ENCODE data around the gene NF2.

NF2 gene

DNA sequence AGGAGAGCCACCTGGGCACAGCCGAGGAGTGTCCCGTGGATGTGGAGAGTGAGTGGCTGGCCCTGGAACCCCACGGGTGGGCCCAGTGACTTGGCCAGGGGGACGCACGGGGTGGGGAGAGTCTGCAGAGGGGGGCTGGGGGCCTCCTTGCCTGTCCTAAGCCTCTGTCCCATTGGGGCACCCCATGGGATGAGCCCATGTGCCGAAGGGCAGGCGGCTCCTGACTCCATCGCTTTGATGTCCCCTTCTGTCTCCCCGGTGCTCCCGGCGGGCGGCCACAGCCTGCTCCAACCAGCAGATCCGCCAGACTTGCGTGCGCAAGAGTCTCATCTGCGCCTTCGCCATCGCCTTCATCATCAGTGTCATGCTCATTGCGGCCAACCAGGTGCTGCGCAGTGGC is 125.7 kb downstream of the NF2 start:
- TF ChIP-seq MYC (IDR thresholded peaks at IDR 0.05; ENCODE audit: low read depth, low read length) = no peak
- TF ChIP-seq, protein P1, sequence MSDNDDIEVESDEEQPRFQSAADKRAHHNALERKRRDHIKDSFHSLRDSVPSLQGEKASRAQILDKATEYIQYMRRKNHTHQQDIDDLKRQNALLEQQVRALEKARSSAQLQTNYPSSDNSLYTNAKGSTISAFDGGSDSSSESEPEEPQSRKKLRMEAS (IDR thresholded peaks at IDR 0.05; ENCODE audit: low read depth, low read length) = no peak
- TF ChIP-seq, protein P2, sequence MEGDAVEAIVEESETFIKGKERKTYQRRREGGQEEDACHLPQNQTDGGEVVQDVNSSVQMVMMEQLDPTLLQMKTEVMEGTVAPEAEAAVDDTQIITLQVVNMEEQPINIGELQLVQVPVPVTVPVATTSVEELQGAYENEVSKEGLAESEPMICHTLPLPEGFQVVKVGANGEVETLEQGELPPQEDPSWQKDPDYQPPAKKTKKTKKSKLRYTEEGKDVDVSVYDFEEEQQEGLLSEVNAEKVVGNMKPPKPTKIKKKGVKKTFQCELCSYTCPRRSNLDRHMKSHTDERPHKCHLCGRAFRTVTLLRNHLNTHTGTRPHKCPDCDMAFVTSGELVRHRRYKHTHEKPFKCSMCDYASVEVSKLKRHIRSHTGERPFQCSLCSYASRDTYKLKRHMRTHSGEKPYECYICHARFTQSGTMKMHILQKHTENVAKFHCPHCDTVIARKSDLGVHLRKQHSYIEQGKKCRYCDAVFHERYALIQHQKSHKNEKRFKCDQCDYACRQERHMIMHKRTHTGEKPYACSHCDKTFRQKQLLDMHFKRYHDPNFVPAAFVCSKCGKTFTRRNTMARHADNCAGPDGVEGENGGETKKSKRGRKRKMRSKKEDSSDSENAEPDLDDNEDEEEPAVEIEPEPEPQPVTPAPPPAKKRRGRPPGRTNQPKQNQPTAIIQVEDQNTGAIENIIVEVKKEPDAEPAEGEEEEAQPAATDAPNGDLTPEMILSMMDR (IDR thresholded peaks at IDR 0.05; ENCODE audit: low read depth, low read length) = no peak
- no peak for DNase-seq (ENCODE audit: low read depth)
- no peak overlapping the region for H3K4me3 ChIP-seq (ENCODE audit: low read depth, low read length)

DNA sequence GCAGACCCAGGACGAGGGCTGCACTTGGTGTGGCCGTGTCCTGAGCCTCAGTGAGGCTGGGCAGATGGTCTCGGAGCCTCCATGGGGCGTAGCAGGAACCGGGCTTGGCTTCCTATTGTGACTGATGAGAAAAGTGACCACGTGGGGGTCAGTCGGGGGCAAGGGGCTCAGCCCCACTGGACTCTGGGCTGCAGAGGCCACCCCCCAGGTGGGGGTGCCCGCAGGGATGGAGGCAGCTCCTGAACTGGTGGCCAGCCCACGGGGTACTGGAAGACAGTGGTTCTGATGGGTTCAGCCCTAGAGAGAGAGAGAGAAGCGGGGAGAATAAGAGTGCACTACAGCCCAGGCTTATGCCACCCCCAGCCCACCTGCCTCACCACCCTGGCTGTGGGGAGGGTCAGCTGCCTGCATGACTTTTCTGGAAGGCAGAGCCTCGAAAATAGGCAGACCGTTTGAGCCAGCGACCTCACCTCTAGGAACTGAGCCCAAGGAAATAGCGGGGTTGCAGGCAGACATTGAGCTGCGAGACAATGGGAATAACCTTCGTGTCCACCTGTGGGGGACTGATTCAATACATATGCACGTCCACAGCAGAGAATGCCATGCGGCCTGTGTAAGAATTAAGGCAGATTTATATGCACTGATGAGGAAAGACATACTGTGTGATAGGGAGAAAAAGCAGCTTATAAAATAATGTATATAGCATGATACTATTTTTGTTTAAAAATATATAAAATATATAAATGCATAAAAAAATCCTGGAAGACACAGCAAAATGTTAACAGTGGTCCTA is 127.8 kb downstream of the NF2 start:
- no peak overlapping the region for H3K4me3 ChIP-seq (ENCODE audit: low read depth, low read length)
- no peak for DNase-seq (ENCODE audit: low read depth)
- no peak for TF ChIP-seq POLR2A (IDR thresholded peaks at IDR 0.05; ENCODE audit: extremely low read depth, insufficient read length)
- no peak for TF ChIP-seq MYC (IDR thresholded peaks at IDR 0.05; ENCODE audit: low read depth, low read length)
- TF ChIP-seq, protein P1 (IDR thresholded peaks at IDR 0.05; ENCODE audit: low read depth, low read length) = no peak
- TF ChIP-seq, protein P2 (IDR thresholded peaks at IDR 0.05; ENCODE audit: low read depth, low read length) = no peak

DNA sequence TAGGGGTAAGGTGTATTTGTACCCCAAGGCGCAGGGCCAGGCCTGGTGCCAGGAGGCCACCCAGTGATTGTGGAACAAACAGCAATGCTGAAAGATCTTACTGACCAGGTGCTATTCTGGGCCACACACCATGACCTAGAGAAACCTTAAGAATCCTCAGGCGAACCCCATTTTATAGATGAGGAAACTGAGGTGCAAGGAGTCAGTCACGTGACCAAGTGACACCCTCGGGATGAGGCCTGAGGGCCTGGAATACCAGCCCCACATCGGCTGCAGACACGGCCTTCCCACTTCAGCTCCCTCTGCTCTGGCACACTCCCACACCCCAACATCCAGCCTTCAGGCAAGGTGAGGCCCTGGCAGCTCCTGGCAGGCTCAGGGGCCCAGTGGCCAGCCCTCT is 129.4 kb downstream of the NF2 start:
- DNase-seq (ENCODE audit: low read depth) = no peak
- no peak overlapping the region for H3K4me3 ChIP-seq (ENCODE audit: low read depth, low read length)
- TF ChIP-seq MYC (IDR thresholded peaks at IDR 0.05; ENCODE audit: low read depth, low read length) = no peak
- TF ChIP-seq, protein P2 (IDR thresholded peaks at IDR 0.05; ENCODE audit: low read depth, low read length) = no peak
- TF ChIP-seq, protein P1 (IDR thresholded peaks at IDR 0.05; ENCODE audit: low read depth, low read length) = no peak
- no peak for TF ChIP-seq POLR2A (IDR thresholded peaks at IDR 0.05; ENCODE audit: extremely low read depth, insufficient read length)

DNA sequence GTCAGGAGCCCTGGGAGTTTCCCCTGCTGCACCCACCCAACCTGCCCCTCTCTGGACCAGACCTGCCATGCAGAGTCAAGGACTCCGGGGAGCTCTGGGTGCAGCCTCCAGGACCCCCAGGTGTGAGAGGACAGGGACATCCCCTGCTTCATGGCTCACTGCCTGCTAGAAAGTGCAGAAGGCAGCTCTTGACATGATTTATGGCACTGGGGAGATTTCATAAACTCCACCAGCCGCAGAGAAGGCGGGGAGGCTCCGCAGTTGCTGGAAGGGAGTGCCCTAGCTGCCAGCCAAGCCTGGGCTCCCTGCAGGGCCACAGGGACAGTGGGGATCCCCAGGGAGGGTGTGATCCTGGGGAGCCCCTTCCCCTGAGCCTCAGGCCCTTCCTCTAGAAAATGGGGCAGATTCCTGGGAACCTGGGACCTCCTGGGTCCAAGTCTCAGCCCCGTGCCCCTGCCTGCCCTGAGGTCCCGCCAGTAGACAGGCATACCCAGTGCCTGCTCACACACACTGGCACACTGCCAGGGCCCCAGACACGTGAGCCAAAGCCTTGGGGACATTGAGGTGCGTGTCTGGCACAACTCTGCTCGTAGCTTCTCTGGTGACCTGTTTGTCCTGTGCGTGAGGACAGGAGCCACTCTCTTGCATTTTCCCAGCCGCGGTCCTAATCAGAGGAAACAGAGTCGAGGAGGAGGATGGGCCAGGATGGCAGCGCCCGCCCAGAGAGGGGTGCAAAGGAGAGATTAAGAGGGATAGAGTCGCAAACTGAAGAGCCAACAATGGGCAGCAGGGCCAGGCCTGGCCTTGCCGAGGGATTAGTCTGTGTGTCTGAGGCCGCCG is 130.1 kb downstream of the NF2 start:
- TF ChIP-seq, protein P1 (IDR thresholded peaks at IDR 0.05; ENCODE audit: low read depth, low read length) = peak; percentile 35
- TF ChIP-seq MYC (IDR thresholded peaks at IDR 0.05; ENCODE audit: low read depth, low read length) = no peak
- no peak for DNase-seq (ENCODE audit: low read depth)
- H3K4me3 ChIP-seq (ENCODE audit: low read depth, low read length) = no peak overlapping the region

DNA sequence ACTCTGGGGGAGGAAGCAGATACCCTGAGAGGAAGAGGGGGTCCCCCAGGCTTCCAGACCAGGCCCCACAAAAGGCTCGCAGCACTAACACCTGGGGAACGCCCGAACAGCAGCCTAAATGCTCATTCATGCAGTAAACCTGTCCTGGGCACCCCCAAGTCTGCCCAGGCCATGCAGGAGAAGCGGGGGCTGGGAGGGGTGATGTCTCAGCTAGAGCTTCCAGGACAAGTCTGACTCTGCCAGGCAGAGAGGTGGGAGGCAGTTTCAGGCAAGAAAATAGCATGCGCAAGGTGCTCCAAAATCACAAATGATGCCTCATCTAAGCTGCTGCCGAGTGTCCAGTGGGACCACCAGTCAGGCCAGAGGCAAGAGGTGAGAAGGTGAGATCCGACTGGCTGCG is 131.0 kb downstream of the NF2 start:
- H3K4me3 ChIP-seq (ENCODE audit: low read depth, low read length) = no peak overlapping the region
- TF ChIP-seq MYC (IDR thresholded peaks at IDR 0.05; ENCODE audit: low read depth, low read length) = no peak
- TF ChIP-seq, protein P2 (IDR thresholded peaks at IDR 0.05; ENCODE audit: low read depth, low read length) = no peak
- TF ChIP-seq, protein P1 (IDR thresholded peaks at IDR 0.05; ENCODE audit: low read depth, low read length) = no peak
- TF ChIP-seq POLR2A (IDR thresholded peaks at IDR 0.05; ENCODE audit: extremely low read depth, insufficient read length) = no peak

DNA sequence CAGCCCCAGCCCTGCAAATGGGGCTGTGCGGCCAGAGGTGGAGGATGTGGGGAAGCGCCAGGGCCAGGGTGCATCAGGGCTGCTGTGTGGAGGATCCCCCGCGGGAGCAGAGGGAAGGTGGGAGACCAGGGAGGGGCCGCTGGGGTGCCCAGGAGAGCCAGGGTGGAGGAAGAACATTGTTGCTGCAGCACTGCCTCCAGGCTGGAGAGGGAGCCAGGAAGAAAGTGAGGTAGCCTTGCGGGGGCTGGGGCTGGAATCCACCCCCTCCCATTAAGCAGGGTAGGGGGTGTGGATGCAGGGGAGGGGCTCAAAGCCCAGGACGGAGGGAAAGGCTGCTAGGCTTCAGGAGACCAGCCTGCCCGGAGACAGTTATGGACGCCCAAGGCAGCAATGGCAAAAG is 131.4 kb downstream of the NF2 start:
- TF ChIP-seq MYC (IDR thresholded peaks at IDR 0.05; ENCODE audit: low read depth, low read length) (no peak), POLR2A (IDR thresholded peaks at IDR 0.05; ENCODE audit: extremely low read depth, insufficient read length) (no peak)
- TF ChIP-seq, protein P2 (IDR thresholded peaks at IDR 0.05; ENCODE audit: low read depth, low read length) = no peak
- TF ChIP-seq, protein P1 (IDR thresholded peaks at IDR 0.05; ENCODE audit: low read depth, low read length) = no peak
- H3K4me3 ChIP-seq (ENCODE audit: low read depth, low read length) = no peak overlapping the region
- no peak for DNase-seq (ENCODE audit: low read depth)

More for the DNA sequence above, 131.0 kb downstream of the NF2 start:
- DNase-seq (ENCODE audit: low read depth) = no peak

All from NB4 (cell line).